ENCODE measurements around the gene ANKS1A.

ANKS1A gene

GRCh38 chr6:35072051-35072697 is 183.1 kb downstream of the ANKS1A start:
- H3K27me3 ChIP-seq (ENCODE audit: insufficient read depth, insufficient read length), result no peaks in the 10 kb centered on the region
- H3K4me3 ChIP-seq (ENCODE audit: insufficient read length, low read depth), result no peak overlapping the region
- no peak for DNase-seq (ENCODE audit: low read depth, low spot score)
- H3K36me3 ChIP-seq (ENCODE audit: insufficient read depth, insufficient read length, low read length), result peaks cover 5% of the 10 kb centered on the region
- TF ChIP-seq SUZ12 (IDR thresholded peaks at IDR 0.05; ENCODE audit: extremely low read depth, insufficient read depth, insufficient read length), result no peak
- no peaks in the 10 kb centered on the region for H3K9me3 ChIP-seq (ENCODE audit: insufficient read depth, low read length)
- H3K9ac ChIP-seq (ENCODE audit: insufficient read length, low read depth), result no peak overlapping the region
- peaks cover 4% of the 10 kb centered on the region for H3K4me1 ChIP-seq (ENCODE audit: insufficient read depth, insufficient read length)

- Histone ChIP-seq H3K9ac (ENCODE audit: insufficient read length, low read depth) (no peak overlapping the region), H3K9me3 (ENCODE audit: insufficient read depth, low read length) (no peaks in the 10 kb centered on the region), H3K4me3 (ENCODE audit: insufficient read length, low read depth) (no peak overlapping the region), H3K36me3 (ENCODE audit: insufficient read depth, insufficient read length, low read length) (peaks cover 5% of the 10 kb centered on the region), H3K4me1 (ENCODE audit: insufficient read depth, insufficient read length) (peaks cover 3% of the 10 kb centered on the region), H3K27me3 (ENCODE audit: insufficient read depth, insufficient read length) (no peaks in the 10 kb centered on the region)
- DNase-seq (ENCODE audit: low read depth, low spot score), result no peak
- no peak for TF ChIP-seq YY1 (IDR thresholded peaks at IDR 0.05; ENCODE audit: insufficient read depth, insufficient read length)
Measured at GRCh38 chr6:35072698-35073055, 183.6 kb downstream of the ANKS1A start.

- no peak overlapping the region for H3K9ac ChIP-seq (ENCODE audit: insufficient read length, low read depth)
- H3K9me3 ChIP-seq (ENCODE audit: insufficient read depth, low read length), result no peaks in the 10 kb centered on the region
- H3K4me3 ChIP-seq (ENCODE audit: insufficient read length, low read depth), result no peak overlapping the region
- peaks cover 3% of the 10 kb centered on the region for H3K4me1 ChIP-seq (ENCODE audit: insufficient read depth, insufficient read length)
- peaks cover 5% of the 10 kb centered on the region for H3K36me3 ChIP-seq (ENCODE audit: insufficient read depth, insufficient read length, low read length)
- no peak for DNase-seq (ENCODE audit: low read depth, low spot score)
- H3K27me3 ChIP-seq (ENCODE audit: insufficient read depth, insufficient read length), result no peaks in the 10 kb centered on the region
- TF ChIP-seq YY1 (IDR thresholded peaks at IDR 0.05; ENCODE audit: insufficient read depth, insufficient read length) (no peak), SUZ12 (IDR thresholded peaks at IDR 0.05; ENCODE audit: extremely low read depth, insufficient read depth, insufficient read length) (no peak), ZNF274 (IDR thresholded peaks at IDR 0.05; ENCODE audit: low read depth, low read length) (no peak)
Measured at GRCh38 chr6:35073211-35073610, 184.2 kb downstream of the ANKS1A start.

- Histone ChIP-seq H3K9ac (ENCODE audit: insufficient read length, low read depth) (no peak overlapping the region), H3K9me3 (ENCODE audit: insufficient read depth, low read length) (no peaks in the 10 kb centered on the region), H3K4me3 (ENCODE audit: insufficient read length, low read depth) (no peak overlapping the region), H3K36me3 (ENCODE audit: insufficient read depth, insufficient read length, low read length) (peaks cover 11% of the 10 kb centered on the region), H3K27me3 (ENCODE audit: insufficient read depth, insufficient read length) (no peaks in the 10 kb centered on the region), H3K4me1 (ENCODE audit: insufficient read depth, insufficient read length) (no peaks in the 10 kb centered on the region)
- DNase-seq (ENCODE audit: low read depth, low spot score), result no peak
- TF ChIP-seq ZNF274 (IDR thresholded peaks at IDR 0.05; ENCODE audit: low read depth, low read length) (no peak), YY1 (IDR thresholded peaks at IDR 0.05; ENCODE audit: insufficient read depth, insufficient read length) (no peak), SUZ12 (IDR thresholded peaks at IDR 0.05; ENCODE audit: extremely low read depth, insufficient read depth, insufficient read length) (no peak)
Measured at GRCh38 chr6:35073766-35074471, 184.9 kb downstream of the ANKS1A start.

GRCh38 chr6:35076997-35077712 is 188.1 kb downstream of the ANKS1A start:
- no peak for DNase-seq (ENCODE audit: low read depth, low spot score)
- Histone ChIP-seq H3K27me3 (ENCODE audit: insufficient read depth, insufficient read length) (no peaks in the 10 kb centered on the region), H3K4me1 (ENCODE audit: insufficient read depth, insufficient read length) (peaks cover 12% of the 10 kb centered on the region), H3K9me3 (ENCODE audit: insufficient read depth, low read length) (no peaks in the 10 kb centered on the region), H3K36me3 (ENCODE audit: insufficient read depth, insufficient read length, low read length) (peaks cover 29% of the 10 kb centered on the region), H3K4me3 (ENCODE audit: insufficient read length, low read depth) (no peak overlapping the region), H3K9ac (ENCODE audit: insufficient read length, low read depth) (no peak overlapping the region)
- TF ChIP-seq SUZ12 (IDR thresholded peaks at IDR 0.05; ENCODE audit: extremely low read depth, insufficient read depth, insufficient read length) (no peak), ZNF274 (IDR thresholded peaks at IDR 0.05; ENCODE audit: low read depth, low read length) (no peak), YY1 (IDR thresholded peaks at IDR 0.05; ENCODE audit: insufficient read depth, insufficient read length) (no peak)

- no peaks in the 10 kb centered on the region for H3K27me3 ChIP-seq (ENCODE audit: insufficient read depth, insufficient read length)
- no peak for TF ChIP-seq YY1 (IDR thresholded peaks at IDR 0.05; ENCODE audit: insufficient read depth, insufficient read length)
- TF ChIP-seq SUZ12 (IDR thresholded peaks at IDR 0.05; ENCODE audit: extremely low read depth, insufficient read depth, insufficient read length), result no peak
- TF ChIP-seq ZNF274 (IDR thresholded peaks at IDR 0.05; ENCODE audit: low read depth, low read length), result no peak
- H3K4me1 ChIP-seq (ENCODE audit: insufficient read depth, insufficient read length), result peaks cover 18% of the 10 kb centered on the region
- no peak overlapping the region for H3K4me3 ChIP-seq (ENCODE audit: insufficient read length, low read depth)
- no peak for DNase-seq (ENCODE audit: low read depth, low spot score)
- H3K9me3 ChIP-seq (ENCODE audit: insufficient read depth, low read length), result no peaks in the 10 kb centered on the region
- H3K9ac ChIP-seq (ENCODE audit: insufficient read length, low read depth), result no peak overlapping the region
- H3K36me3 ChIP-seq (ENCODE audit: insufficient read depth, insufficient read length, low read length), result peaks cover 34% of the 10 kb centered on the region
Measured at GRCh38 chr6:35077713-35078105, 188.7 kb downstream of the ANKS1A start.

- no peak for DNase-seq (ENCODE audit: low read depth, low spot score)
- H3K9me3 ChIP-seq (ENCODE audit: insufficient read depth, low read length), result no peaks in the 10 kb centered on the region
- TF ChIP-seq ZNF274 (IDR thresholded peaks at IDR 0.05; ENCODE audit: low read depth, low read length), result no peak
- no peak for TF ChIP-seq YY1 (IDR thresholded peaks at IDR 0.05; ENCODE audit: insufficient read depth, insufficient read length)
- TF ChIP-seq SUZ12 (IDR thresholded peaks at IDR 0.05; ENCODE audit: extremely low read depth, insufficient read depth, insufficient read length), result no peak
- H3K36me3 ChIP-seq (ENCODE audit: insufficient read depth, insufficient read length, low read length), result peaks cover 41% of the 10 kb centered on the region
- peaks cover 19% of the 10 kb centered on the region for H3K4me1 ChIP-seq (ENCODE audit: insufficient read depth, insufficient read length)
- no peaks in the 10 kb centered on the region for H3K27me3 ChIP-seq (ENCODE audit: insufficient read depth, insufficient read length)
- no peak overlapping the region for H3K9ac ChIP-seq (ENCODE audit: insufficient read length, low read depth)
- H3K4me3 ChIP-seq (ENCODE audit: insufficient read length, low read depth), result no peak overlapping the region
Measured at GRCh38 chr6:35078226-35078850, 189.3 kb downstream of the ANKS1A start.
